NCI-H524 treated with DMSO at 0.1 percent for 48 hours (cell line): Measurements from ENCODE around the gene MTIF2.
"Not testable (repeated sequence)": the region's sequence is repeated elsewhere in the genome, so short reads cannot be mapped to it uniquely, and the experiment has no call there.

Experiments
- DNase-seq: peaks from one replicate; lab custom pipeline; 2025; lab: John Stamatoyannopoulos, UW

The MTIF2 gene, protein sequence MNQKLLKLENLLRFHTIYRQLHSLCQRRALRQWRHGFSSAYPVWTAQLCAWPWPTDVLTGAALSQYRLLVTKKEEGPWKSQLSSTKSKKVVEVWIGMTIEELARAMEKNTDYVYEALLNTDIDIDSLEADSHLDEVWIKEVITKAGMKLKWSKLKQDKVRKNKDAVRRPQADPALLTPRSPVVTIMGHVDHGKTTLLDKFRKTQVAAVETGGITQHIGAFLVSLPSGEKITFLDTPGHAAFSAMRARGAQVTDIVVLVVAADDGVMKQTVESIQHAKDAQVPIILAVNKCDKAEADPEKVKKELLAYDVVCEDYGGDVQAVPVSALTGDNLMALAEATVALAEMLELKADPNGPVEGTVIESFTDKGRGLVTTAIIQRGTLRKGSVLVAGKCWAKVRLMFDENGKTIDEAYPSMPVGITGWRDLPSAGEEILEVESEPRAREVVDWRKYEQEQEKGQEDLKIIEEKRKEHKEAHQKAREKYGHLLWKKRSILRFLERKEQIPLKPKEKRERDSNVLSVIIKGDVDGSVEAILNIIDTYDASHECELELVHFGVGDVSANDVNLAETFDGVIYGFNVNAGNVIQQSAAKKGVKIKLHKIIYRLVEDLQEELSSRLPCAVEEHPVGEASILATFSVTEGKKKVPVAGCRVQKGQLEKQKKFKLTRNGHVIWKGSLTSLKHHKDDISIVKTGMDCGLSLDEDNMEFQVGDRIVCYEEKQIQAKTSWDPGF

GRCh38 chr2:55268907-55269644 lies at the start of gene MTIF2:
Gene MTIF2, minus strand, starts transcription at chr2:55269231. Its CDS starts 5,373 bp downstream, at chr2:55263858.
- DNase-seq: peak; percentile 91

DNA sequence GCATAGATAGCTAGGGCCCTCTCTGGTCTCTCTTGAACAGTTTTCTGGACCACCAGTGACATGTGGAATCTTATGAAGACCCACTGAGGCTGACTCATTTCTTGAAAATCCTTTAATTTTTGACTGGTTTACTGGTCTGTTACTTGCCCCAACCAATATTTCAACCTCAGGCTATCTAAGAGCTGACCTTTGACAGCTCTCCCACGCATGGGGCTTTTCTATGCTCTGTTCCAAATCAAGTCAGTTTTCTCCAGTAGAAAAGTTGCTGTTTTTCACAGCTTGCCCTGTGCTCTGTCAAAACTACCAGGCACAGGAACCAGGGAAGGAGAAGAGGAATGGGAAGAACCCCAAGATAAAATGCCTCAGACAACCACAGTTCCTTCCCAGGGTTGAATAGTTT lies 46.0 kb upstream of the MTIF2 start:
- DNase-seq: no peak

GRCh38 chr2:55311444-55311870 lies 42.4 kb upstream of the MTIF2 start:
- DNase-seq: no peak

DNA sequence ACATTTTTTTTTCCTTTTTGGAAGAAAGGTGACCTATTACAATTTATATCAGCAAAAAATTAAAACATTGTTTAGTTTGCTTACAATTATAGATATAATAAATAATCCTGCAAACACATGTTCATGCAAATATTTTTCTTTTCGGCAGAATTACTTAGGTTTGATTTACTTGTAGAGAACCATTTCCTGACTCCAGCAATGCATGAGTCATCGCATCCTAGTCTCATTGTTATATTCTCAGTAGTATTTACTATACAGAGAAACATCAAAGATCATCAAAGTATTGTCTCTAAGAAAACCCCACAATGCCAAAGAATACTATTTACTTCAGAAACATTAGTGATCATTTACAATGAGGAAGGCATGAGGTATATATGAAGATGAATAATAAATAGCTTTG lies 40.4 kb upstream of the MTIF2 start:
- no peak for DNase-seq

- no peak for DNase-seq
Measured at GRCh38 chr2:55302241-55302640, 33.2 kb upstream of the MTIF2 start.

GRCh38 chr2:55301277-55301676 lies 32.2 kb upstream of the MTIF2 start:
- no peak for DNase-seq

DNA sequence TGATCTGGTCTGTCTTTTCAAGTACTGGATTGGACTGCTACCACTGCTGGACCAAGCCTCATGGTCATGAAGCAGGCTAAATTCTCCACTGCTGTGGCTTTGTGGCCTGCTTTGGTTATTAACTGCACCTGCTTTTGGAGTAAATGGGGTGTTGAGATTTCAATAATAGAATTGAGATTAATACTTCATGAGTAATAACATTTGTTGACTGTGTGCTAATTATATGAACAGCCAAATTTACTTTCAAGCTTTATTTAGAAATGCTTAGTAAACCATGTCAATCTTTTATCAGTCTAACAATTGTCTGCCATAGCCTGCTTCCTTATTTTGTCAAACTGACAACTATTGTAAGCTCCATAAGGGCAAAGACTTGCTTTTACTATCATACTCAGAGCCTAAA lies 27.4 kb upstream of the MTIF2 start:
- no peak for DNase-seq

DNA sequence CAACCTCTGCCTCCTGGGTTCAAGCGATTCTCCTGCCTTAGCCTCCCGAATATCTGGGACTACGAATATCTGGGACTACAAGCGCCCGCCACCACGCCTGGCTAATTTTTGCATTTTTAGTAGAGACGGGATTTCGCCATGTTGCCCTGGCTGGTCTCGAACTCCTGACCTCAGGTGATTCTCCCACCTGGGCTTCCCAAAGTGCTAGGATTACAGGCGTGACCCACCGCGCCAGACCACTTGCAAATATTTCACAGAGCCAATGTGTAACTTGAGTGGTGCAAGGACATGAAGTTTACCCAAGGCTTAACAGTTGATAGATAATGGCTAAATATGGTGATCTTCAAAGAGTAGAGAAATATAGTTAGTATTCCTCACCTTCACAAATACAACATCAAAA lies 14.1 kb upstream of the MTIF2 start:
- no peak for DNase-seq

- DNase-seq: peak; percentile 24
Measured at GRCh38 chr2:55282110-55282917, 13.3 kb upstream of the MTIF2 start.

GRCh38 chr2:55280851-55281546 lies 12.0 kb upstream of the MTIF2 start:
- DNase-seq: not testable (repeated sequence)

GRCh38 chr2:55279859-55280424 lies 10.9 kb upstream of the MTIF2 start:
- not testable (repeated sequence) for DNase-seq

GRCh38 chr2:55279214-55279835 lies 10.3 kb upstream of the MTIF2 start:
- peak; percentile 68 for DNase-seq

GRCh38 chr2:55277310-55277709 lies 8.3 kb upstream of the MTIF2 start:
- DNase-seq: no peak

- DNase-seq: not testable (repeated sequence)
Measured at GRCh38 chr2:55274346-55274745, 5.3 kb upstream of the MTIF2 start.

DNA sequence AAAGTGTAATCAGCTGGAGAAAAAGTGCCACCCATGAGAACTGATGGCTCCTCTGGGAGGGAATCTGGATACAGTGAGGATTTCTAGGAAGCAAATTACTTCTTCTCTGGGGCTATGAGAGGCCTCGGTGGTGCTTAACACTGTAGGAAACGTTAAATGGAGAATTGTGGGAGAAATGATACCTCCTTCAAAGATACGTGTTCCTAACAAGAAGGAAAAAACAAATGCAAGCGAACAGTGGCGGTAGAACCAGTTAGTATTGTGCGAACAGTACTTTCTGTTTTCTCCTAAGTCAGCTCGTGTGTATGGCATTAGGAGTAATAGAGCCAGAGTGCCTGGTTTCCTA lies 587 bp upstream of the MTIF2 start:
- no peak for DNase-seq

DNA sequence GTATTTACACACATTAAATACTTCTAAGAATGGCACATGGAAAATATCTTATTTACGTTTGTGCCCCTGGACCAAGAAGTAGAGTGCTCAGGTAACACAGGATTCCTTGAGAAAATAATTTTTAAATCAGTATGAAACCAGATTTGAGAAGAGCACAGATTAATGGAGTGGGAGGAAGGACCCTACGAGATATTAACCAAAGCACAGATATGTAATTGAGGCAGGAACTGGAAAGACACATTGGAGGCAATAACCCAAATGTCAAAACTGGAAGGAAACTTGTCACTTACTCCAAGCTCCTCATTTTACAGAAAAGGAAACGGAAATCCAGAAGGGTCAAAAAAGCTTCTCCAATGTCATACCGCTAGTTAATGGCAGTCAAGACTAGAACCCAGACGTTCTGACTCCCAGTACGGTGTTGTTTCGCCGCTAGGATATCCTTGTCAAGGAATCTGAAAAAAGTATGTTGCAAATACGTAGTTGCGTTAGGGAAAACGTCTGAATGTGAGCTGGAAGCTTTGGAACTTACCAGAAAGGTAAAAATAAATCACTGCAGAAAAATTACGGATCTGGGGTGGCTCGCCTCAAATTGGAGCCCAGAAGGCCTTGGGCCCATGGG lies 634 bp downstream of the MTIF2 start:
- DNase-seq: no peak

- not testable (repeated sequence) for DNase-seq
Measured at GRCh38 chr2:55259586-55259985, 9.4 kb downstream of the MTIF2 start.

DNA sequence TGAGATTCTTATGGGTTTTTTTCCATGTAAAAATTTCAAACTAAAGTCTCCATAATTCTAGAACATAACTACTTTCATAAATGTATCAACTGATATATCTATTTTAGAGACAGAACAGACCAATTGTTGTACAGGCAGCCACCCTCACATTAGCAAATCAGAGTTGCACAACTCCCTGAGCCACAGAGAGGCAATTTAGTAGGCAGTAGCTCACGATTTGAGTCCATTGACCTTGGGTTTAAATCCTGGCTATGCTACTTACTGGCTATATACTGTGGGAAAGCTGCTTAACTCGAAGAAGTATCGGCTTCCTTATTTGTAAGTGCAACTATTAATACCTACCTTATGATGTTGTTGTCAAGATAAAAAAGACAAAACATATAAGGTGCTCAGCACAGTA lies 16.2 kb downstream of the MTIF2 start:
- DNase-seq: no peak

DNA sequence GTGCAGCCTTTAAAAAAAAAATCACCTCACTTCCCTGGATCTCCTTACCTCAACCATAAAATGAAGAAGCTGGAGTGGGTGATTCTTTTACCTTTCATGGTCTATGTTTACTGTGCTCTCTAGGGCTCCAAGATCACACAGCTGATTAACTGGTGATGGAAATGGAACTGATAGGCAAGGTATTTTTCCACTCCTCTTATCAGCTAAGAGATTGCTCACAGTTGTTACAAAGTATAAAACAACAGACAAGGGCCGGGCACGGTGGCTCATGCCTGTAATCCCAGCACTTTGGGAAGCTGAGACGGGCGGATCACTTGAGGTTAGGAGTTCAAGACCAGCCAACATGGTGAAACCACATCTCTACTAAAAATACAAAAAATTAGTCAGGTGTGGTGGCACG lies 22.0 kb downstream of the MTIF2 start:
- no peak for DNase-seq

DNA sequence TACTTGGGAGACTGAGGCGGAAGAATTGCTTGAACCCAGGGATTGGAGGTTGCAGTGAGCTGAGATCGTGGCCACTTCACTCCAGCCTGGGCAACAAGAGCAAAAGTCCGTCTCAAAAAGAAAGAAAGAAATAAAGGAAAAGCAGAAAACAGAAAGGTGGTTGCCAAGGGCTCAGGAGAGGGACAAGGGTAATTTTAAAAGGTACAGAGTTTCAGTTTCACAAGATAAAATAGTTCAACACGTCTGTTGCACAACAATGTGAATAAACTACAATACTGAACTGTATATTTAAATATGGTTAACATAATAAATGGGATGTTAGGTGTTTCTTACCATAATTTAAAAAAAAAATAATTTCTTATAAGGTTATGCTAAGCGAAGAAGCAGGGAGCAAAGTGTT lies 23.6 kb downstream of the MTIF2 start:
- no peak for DNase-seq
